Stimulated activated naive CD4-positive, alpha-beta T cell treated with Interleukin-2 at 50 U/mL for 16 hours (primary cell): Measurements from ENCODE around the gene ZNF469.

ENCODE experiments used
- DNase-seq: peaks from one replicate; lab custom pipeline; 2025; lab: John Stamatoyannopoulos, UW

ZNF469 gene

DNA sequence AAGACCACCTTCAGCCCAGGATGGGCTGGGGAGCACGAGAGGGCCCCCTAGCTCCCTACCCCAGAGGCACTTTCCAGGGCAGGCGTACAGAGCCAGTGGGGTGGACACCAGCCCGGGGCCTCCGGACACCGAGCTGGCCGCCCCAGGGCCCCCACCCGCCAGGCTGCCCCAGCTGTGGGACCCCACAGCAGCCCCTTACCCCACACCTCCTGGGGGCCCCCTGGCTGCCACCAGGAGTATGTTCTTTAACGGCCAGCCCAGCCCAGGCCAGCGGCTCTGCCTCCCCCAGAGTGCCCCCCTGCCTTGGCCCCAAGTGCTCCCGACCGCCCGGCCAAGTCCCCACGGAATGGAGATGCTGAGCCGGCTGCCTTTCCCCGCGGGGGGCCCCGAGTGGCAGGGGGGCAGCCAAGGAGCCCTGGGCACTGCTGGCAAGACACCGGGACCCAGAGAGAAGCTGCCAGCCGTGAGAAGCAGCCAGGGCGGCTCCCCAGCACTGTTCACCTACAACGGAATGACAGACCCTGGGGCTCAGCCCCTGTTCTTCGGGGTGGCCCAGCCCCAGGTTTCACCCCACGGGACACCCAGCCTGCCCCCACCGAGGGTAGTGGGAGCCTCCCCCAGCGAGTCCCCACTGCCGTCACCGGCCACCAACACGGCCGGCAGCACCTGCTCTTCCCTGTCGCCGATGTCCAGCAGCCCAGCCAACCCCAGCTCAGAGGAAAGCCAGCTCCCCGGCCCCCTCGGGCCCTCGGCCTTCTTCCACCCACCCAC lies 46.0 kb downstream of the ZNF469 start:
- DNase-seq = no peak

DNA sequence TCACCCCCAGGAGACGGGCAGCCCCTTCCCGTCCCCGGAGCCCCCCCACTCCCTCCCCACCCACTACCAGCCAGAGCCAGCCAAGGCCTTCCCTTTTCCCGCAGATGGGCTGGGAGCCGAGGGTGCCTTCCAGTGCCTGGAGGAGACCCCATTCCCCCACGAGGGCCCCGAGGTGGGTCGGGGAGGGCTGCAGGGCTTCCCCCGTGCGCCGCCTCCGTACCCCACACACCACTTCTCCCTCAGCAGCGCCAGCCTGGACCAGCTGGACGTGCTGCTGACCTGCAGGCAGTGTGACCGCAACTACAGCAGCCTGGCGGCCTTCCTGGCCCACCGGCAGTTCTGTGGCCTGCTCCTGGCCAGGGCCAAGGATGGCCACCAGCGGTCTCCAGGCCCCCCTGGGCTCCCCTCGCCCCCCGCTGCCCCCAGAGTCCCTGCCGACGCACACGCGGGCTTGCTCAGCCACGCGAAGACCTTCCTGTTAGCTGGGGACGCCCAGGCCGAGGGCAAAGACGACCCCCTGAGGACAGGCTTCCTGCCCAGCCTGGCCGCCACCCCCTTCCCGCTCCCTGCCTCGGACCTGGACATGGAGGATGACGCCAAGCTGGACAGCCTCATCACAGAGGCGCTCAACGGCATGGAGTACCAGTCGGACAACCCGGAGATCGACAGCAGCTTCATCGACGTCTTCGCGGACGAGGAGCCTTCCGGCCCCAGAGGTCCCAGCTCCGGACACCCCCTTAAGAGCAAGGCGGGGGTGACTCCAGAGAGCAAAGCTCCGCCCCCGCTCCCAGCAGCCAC lies 46.8 kb downstream of the ZNF469 start:
- no peak for DNase-seq

DNA sequence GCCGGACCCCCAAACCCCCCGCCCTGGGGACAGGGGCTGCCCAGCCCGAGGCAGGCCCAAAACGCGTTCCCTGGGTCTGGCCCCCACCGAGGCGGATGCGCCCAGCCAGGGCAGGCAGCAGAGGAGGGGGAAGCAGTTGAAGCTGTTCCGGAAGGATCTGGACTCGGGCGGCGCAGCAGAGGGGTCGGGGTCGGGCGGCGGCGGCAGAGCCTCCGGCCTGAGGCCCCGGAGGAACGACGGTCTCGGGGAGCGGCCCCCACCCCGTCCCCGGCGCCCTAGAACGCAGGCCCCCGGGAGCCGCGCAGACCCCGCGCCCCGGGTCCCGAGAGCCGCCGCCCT lies 47.4 kb downstream of the ZNF469 start:
- no peak for DNase-seq

DNA sequence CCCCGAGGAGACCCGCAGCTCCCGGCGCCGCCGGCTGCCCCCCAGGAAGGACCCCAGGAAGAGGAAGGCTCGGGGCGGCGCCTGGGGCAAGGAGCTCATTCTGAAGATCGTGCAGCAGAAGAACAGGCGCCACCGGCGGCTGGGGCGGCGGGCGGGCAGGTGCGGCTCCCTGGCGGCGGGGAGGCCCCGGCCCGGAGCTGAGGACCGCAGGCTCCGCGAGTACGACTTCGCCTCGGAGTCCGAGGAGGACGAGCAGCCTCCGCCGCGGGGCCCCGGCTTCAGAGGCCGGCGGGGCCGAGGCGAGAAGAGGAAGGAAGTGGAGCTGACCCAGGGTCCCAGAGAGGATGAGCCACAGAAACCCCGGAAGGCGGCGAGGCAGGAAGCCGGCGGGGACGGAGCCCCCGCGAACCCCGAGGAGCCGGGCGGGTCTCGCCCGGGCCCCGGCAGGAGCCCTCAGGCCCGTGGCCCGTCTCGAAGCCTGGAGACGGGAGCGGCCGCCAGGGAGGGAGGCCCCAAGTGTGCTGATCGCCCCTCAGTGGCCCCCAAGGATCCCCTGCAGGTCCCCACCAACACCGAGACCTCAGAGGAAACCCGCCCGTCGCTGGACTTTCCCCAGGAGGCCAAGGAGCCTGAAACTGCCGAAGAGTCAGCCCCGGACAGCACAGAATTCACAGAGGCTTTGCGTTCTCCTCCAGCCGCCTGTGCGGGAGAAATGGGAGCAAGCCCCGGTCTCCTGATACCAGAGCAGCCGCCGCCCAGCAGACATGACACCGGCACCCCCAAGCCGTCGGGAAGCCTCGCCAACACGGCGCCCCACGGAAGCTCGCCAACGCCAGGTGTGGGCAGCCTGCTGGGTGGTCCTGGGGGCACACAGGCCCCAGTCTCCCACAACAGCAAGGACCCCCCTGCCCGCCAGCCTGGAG lies 48.0 kb downstream of the ZNF469 start:
- DNase-seq = peak; percentile 17

DNA sequence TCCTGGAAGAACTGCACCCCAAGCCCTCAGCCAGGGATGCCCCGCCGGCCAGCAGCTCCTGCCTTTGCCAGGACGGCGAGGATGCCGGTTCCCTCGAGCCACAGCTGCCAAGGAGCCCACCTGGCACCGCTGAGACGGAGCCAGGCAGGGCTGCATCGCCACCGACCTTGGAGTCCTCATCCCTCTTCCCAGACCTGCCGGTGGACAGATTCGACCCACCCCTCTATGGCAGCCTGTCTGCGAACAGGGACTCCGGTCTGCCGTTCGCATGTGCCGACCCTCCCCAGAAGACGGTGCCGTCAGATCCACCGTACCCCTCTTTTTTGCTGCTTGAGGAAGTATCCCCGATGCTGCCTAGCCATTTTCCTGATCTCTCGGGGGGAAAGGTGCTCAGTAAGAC lies 48.9 kb downstream of the ZNF469 start:
- DNase-seq = no peak

DNA sequence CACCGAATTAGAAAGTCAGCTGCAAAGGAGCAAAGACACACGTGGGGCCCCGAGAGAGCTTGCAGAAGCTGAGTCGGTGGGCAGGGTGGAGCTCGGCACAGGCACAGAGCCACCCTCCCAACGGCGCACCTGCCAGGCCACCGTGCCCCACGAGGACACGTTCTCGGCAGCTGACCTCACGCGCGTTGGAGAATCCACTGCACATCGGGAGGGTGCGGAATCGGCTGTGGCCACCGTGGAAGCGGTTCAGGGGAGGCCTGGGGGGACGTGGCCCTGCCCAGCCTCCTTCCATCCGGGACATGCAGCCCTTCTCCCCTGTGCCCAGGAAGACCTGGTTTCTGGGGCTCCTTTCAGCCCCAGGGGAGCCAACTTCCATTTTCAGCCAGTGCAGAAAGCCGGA lies 49.4 kb downstream of the ZNF469 start:
- no peak for DNase-seq
